ENCODE data around the gene GABBR1.

DNA sequence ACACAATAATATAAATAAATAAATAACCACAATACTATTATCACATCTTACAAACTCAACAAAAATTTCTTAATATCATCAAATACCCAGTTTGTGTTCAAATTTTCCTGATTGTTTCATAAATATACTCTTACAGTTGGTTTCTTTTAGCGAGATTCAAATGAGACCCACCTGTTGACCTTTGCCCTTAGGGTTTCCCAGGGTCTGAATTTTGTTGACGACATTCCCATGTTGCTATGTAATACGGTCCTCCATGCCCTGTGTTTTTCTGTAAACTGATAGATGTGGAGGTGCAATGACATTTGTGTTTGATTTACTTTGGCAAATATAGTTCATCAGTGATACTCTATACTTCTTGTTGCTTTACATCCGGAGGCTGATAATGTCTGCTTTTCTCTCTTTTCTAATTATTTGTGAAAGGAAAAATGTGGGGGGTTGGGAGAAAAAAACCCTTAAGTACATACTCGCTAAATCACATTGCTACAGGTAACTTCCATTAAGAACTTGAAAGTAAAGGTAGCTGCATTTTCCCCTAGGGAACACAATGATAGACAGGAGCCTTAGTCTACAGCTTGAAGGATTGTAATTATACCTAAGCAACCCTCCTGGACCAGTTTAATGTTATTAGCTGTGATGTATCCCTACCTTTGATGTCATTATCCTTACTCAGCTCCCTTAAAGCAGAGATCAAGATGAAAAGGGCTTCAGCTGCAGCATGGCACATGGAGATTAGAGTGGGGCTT is 30.5 kb upstream of the GABBR1 start:
- TF ChIP-seq TAF1 (IDR thresholded peaks at IDR 0.05; ENCODE audit: borderline replicate concordance, low read depth, low read length) = no peak
- TF ChIP-seq POLR2A (IDR thresholded peaks at IDR 0.05; ENCODE audit: low read depth, low read length) = no peak
- TF ChIP-seq POLR2AphosphoS5 (IDR thresholded peaks at IDR 0.05; ENCODE audit: low read depth, low read length) = no peak

All from GM12892 (cell line).